HG03354 (cell line): ENCODE data around the gene CPNE4.
A peak's percentile ranks its signal among the peaks of the same experiment; 100 is the strongest.
"Not testable (repeated sequence)": the region's sequence is repeated elsewhere in the genome, so short reads cannot be mapped to it uniquely, and the experiment has no call there.

Source experiments
- ATAC-seq: cut with Tn5 transposase; IDR thresholded peaks from one replicate; pipeline ENCODE4 v1.9.1; 2021; ENCODE audit warnings: mild to moderate bottlenecking; ENCODE audit not compliant: unreplicated experiment, poor library complexity, severe bottlenecking

Gene CPNE4

DNA sequence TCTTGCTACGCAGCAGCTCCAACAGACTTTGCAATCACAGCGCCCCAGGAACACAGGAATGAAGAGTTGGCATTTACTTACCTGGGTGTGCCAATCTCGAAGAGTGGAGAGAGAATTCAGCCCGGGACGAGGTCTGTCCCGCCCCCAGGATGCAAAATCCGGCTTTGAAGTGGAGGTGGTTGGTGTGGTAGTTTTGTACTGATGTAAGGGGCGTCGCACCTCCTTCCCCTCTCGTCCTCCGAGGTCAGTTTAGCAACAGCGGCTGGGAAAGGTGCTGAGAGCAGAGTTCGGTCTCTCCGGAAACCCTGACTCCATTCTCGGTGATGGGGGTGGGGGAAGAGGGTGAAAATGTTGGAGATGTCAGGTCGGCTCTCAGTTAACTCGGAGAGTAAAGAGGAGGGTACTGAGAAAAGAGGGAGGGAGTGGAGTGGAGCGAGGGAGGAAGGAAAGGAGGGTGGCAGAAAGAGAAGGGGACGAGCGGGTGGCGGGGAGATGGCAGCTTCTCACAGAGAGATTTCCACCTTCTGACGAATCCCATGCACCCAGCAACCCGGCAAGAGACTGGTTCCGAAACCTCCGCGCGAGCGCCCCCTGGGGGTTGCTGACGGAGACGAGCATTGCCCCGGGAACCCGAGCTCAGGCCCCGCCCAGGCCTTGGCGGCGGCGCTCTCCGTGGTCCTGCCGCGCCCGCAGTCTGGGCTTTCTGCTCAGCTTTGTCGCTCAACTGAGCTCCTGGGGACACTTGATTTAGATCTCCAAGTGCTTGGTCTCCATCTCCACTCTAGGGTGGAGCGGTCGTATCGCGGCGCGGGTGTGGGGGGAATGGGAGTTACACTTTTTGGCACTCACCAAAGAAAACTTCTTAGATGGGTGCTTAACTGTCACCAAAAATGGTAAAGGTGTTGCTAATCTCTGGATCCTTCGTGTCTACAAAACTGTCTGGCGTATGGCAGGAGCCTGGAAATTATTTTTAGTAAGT lies at the start of gene CPNE4:
Gene CPNE4, minus strand, starts transcription at position 529 of the 979 bp plus-strand sequence.
- peak; percentile 92 for ATAC-seq

DNA sequence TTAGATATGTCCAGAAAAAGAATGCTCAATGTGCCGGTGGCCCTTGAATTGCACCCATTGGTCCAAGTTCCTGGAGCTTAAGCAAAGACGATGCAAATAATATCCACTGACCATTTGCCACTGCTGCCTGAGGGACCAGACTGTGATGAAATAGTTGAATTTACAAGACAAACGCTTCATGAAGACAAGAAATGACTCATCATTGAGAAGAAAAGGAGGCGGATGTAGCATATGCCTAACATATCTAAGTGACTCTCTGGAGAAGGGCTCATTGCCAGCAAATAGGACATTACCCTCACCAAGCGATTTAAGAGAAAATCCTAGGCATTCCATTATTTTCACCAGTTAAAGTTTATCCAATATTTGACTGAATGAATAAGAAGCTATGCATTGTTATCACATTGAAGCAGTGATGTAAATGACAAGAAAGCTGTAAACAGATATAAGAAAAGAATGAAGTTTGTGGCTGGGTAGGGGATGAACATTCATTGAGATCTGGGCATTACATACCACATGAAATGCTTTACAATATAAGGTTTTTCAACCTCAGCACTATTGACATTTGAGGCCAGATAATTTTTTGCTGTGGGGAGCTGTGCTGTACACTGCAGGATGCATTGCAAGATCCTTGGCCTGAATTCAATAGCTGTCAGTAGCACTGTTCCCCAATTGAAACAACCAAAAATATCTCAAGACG lies 48.9 kb upstream of the CPNE4 start:
- ATAC-seq, result no peak

- ATAC-seq, result no peak
Observed at GRCh38 chr3:132083159-132083558, 48.3 kb upstream of the CPNE4 start.

DNA sequence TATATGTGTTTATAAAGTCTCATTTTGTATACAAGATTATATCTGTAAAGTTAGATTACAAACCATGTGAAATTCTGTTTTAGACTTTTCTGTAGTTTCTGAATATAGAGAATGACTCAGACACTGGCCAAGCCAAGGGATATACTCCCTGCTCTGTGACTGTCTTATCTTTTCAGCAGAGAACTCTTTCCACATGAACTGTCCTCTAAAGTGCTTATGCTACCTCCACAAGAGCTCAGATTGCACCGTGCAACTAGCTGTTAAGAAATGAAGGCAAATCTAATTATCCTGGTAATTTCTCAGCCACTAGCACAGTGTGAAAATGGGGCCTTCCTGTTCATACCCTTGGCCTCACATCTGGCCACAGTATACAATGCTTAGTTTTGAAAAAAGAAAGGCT lies 44.3 kb upstream of the CPNE4 start:
- no peak for ATAC-seq

DNA sequence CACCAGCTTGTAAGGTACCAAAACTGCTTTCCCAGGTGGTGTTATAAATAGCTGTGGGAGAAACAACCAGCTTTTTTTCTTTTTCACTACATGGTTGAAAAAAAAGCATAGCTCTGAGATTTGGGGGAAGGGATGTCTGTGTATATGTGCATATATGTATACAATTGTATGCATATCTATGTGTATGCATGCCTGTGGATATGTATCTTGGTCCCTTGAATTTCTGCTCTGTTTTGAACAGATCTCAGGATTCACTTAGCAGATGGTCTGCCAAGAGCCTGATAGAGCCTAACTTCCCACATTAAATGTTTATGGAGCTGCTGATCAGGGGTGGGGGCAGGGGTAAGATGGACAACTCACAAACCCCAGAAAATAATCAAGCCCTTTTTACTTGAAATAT lies 39.0 kb upstream of the CPNE4 start:
- no peak for ATAC-seq

DNA sequence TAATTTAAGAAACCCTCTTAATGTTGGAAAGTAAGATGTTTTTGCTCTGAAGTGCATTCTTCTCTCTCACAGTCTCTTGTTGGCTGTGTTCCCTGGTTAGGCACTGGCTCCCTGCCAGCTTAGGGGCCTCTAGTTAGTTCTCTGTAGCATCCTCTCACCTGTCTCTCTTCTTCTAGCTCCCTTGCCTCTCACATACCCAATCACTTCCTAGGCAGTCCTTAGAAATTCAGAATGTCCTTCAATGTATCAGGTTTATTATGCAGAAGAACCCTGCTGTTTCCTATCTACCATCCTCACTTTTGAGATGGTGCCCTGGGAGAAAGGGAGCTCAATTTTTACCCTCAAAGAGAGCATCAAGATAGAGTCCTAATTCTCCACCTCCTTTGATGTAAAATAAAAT lies 36.2 kb upstream of the CPNE4 start:
- ATAC-seq, result no peak

DNA sequence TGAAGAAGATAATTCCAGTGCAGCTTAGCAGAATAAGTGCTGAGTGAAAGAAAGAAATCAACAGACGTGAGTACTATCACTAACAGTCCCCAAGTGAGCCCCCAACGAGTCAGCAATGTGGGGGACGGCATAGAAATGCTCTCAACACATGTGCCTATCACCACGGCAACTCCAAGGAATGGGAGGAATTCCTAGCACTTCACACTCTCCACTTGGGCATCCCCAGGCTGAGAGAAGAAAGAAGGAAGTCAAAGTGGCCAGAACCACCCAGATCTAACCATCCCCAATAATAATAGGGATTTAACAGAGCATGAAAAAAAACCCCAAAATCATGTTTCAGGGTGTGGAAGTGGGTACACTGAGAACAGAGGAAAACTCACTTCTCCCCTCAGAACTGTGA lies 29.3 kb upstream of the CPNE4 start:
- ATAC-seq, result no peak

- no peak for ATAC-seq
Observed at GRCh38 chr3:132062535-132062934, 27.7 kb upstream of the CPNE4 start.

DNA sequence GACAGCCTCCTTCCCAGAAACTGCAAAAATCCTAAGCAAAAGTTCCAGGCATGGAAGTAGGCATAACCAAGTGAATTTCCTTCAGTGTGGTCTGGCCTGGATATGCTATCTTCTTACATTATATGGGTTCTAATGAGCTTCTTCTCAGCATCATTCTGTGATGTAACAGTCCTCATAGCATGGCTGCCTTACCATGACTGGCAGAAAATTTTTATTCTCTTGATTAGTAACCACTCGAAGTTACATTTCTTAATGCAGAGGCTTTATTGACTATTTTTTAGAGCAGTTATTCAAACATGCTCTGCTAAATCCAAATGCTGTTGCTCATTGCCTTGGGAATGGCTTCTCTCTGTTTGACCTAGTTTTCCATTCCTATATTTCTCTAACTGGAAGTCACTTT lies 21.1 kb upstream of the CPNE4 start:
- ATAC-seq, result no peak

GRCh38 chr3:132047209-132047608 lies 12.4 kb upstream of the CPNE4 start:
- no peak for ATAC-seq

GRCh38 chr3:132044874-132045273 lies 10.1 kb upstream of the CPNE4 start:
- ATAC-seq, result not testable (repeated sequence)

DNA sequence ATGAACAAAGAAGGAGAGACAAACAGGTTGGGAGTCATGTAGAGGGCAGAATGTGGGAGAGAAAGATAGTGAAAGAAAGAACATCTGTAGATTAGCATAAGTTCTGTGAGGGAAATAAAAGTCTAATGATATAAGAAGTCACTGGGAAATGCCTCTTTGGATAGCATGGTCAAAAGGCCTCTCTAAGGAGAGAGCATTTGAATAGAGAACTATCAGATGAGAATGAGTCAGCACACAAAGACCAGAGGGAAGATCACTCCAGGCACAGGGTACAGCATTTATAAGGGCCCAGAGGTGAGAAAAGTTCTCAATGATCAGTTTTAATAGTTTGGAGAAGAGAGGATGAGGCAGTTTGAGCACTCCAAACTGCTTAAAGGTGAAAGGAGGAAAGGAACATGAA lies 7.9 kb upstream of the CPNE4 start:
- ATAC-seq, result no peak

- no peak for ATAC-seq
Observed at GRCh38 chr3:132038198-132038825, 3.5 kb upstream of the CPNE4 start.

DNA sequence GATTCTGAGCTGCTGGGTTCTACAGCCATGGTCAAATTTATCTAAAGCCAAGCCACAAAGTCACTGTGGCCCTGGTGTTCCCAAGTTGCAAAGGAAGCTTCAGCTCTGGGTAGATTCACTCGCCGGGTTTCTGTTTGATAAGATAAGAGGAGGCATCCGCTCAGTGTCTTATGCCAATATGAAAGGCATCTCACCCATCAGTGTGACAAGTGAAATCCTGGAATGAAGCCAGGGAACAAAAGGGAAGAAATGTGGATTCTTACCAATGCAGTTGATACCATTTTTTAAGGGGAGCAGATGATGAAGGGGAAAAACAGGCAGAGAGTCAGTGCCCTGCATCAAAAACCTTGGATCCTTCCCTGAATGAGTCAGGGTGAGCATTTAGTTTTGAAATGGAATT lies 2.8 kb upstream of the CPNE4 start:
- no peak for ATAC-seq

- ATAC-seq, result no peak
Observed at GRCh38 chr3:132037056-132037455, 2.2 kb upstream of the CPNE4 start.

DNA sequence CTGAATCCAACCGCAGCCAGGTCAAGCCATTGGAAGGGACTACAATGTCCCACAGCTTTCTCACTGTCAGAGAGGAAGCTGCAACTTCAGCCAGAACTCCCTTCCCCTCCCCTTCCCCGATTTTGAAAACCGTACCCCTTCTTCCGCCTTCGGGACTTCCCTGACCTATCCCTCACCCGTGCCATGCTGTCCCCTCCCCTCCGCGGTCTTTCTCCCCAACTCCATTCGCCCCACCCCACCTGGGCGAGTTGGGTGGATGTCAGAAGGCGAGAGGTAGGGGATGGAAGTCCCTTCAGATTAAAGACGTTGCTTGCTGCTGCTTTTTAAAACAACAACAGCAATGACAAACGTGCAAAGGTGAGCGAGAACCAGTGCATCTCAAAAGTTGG lies 723 bp downstream of the CPNE4 start:
- ATAC-seq, result no peak

DNA sequence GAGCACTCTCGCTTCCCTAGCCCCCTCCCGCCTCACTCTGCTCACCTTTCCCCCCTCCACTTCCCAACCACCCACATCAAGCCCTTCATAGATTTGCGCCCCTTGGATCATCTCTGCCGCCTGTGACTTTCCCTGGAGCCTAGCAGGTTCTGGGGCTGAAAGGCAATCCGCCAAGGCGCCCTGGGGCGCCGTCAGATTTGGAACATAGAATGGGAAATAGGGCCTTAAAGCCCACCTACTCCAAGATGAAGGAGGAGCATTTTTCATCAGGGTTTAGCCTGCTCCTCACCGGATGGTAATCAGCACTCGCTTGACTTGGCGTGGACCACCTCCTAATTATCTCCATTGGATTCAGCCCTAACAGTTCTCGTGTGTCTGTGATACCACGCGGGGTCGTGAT lies 1.3 kb downstream of the CPNE4 start:
- ATAC-seq, result no peak

DNA sequence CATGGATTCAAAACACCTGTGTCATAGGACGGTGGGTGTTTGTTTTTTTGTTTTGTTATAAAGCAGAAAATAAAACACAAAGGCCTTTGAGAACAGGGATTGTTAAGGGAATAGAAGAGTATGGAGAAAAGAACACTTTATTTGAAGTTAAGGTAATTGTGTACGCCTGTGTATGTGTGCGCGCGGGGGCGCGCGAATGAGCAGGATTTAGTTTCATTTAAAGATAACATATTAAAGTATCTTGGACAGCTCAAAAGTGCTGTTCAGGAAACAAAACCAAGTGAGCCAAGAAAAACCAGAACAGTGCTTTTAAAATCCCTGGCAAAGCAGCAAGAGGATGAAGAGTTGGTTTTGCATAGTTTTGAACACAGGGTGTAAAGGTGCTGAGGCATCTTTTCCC lies 1.9 kb downstream of the CPNE4 start:
- ATAC-seq, result no peak

- peak; percentile 88 for ATAC-seq
Observed at GRCh38 chr3:132029182-132029902, 5.5 kb downstream of the CPNE4 start.

GRCh38 chr3:132022914-132023313 lies 11.9 kb downstream of the CPNE4 start:
- no peak for ATAC-seq
